Neural crest cell (in vitro differentiated cells): ENCODE measurements around the gene ZNF37A. TPM values are rescaled to one million over a fixed set of nuclear protein-coding genes. Genes with fewer than 3 reads are reported as not detected.
"Not testable (repeated sequence)": the region's sequence is repeated elsewhere in the genome, so short reads cannot be mapped to it uniquely, and the experiment has no call there.

Experiments
- DNase-seq: peaks from one replicate; pipeline ENCODE4 v3.0.0; 2021; ENCODE audit warnings: low read depth, mixed read lengths, low spot score
- H3K27ac Mint-ChIP-seq: one replicate; pipeline ENCODE4 v1.8.0; 2021; ENCODE audit warnings: mild to moderate bottlenecking, mixed read lengths; ENCODE audit not compliant: unreplicated experiment
- H3K27me3 Mint-ChIP-seq: 2 replicates; pipeline ENCODE4 v1.8.0; 2021; ENCODE audit warnings: low read depth, mild to moderate bottlenecking, mixed read lengths
- H3K36me3 Mint-ChIP-seq: 2 replicates; pipeline ENCODE4 v1.8.0; 2021; ENCODE audit warnings: low read depth, mild to moderate bottlenecking, mixed read lengths
- H3K4me1 Mint-ChIP-seq: 2 replicates; pipeline ENCODE4 v1.8.0; 2021; ENCODE audit warnings: mixed read lengths
- H3K4me3 Mint-ChIP-seq: one replicate; pipeline ENCODE4 v1.8.0; 2021; ENCODE audit warnings: mild to moderate bottlenecking, mixed read lengths
- H3K9me3 Mint-ChIP-seq: 2 replicates; pipeline ENCODE4 v1.8.0; 2021; ENCODE audit warnings: mixed read lengths
- total RNA-seq: library from RNA; stranded (reverse); gene quantifications from 2 replicates; pipeline ENCODE4 v1.2.1, GENCODE V29; 2021
- TF ChIP-seq, protein P1 (sequence below): fragments of 200-600 bp; sonication (generic); conservative IDR thresholded peaks from 2 replicates; pipeline ENCODE4 v1.5.0; 2021; ENCODE audit warnings: antibody characterized with exemption, mild to moderate bottlenecking

ZNF37A gene
- total RNA-seq, 1 donor from 2014 or later = 16.8 TPM

DNA sequence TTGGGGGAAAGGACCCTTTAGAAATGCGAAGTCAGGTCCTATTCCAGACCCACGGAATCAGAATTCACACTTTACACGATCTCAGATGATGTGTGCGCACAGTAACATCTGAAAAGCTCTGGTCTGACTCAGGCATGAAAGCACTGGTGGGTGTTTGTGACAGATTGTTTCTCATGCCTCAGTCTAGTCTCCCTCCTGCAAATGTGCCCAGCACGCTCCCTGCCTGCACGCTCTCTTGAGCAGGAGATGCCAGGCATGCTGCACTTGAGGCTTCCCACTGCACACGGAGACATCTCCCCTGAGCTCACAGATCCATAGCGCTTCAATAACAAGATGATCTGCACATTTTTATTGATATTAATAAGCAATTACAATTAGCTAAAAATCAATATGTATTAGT, 23.6 kb upstream of the ZNF37A start:
- Mint-ChIP-seq H3K27ac (no peak overlapping the region), H3K9me3 (peaks cover 20% of the 10 kb centered on the region), H3K4me3 (no peak overlapping the region), H3K27me3 (peaks cover 3% of the 10 kb centered on the region), H3K36me3 (peaks cover 6% of the 10 kb centered on the region), H3K4me1 (no peaks in the 10 kb centered on the region)
- DNase-seq = no peak
- TF ChIP-seq, protein P1, sequence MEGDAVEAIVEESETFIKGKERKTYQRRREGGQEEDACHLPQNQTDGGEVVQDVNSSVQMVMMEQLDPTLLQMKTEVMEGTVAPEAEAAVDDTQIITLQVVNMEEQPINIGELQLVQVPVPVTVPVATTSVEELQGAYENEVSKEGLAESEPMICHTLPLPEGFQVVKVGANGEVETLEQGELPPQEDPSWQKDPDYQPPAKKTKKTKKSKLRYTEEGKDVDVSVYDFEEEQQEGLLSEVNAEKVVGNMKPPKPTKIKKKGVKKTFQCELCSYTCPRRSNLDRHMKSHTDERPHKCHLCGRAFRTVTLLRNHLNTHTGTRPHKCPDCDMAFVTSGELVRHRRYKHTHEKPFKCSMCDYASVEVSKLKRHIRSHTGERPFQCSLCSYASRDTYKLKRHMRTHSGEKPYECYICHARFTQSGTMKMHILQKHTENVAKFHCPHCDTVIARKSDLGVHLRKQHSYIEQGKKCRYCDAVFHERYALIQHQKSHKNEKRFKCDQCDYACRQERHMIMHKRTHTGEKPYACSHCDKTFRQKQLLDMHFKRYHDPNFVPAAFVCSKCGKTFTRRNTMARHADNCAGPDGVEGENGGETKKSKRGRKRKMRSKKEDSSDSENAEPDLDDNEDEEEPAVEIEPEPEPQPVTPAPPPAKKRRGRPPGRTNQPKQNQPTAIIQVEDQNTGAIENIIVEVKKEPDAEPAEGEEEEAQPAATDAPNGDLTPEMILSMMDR = no peak

DNA sequence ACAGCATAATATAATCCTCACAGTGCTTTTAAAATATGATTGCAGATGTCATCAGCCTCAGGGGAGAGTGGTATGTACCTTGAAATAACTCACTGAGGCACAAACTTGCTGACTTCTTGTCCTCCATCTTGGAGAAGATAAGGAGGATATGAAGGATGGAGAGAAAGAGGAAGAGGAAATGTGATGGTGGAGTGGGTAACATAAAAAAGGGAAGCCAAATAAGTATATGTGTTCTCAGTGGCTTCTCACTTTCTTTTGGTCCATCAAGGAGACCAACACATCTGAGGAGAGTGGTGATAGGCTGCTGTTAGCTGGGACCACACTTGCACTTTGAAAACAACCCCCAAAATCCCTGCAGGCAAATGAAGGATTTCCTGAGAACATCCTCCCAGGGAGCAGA, 21.6 kb upstream of the ZNF37A start:
- Mint-ChIP-seq H3K27me3 (peaks cover 3% of the 10 kb centered on the region), H3K9me3 (peaks cover 23% of the 10 kb centered on the region)

DNA sequence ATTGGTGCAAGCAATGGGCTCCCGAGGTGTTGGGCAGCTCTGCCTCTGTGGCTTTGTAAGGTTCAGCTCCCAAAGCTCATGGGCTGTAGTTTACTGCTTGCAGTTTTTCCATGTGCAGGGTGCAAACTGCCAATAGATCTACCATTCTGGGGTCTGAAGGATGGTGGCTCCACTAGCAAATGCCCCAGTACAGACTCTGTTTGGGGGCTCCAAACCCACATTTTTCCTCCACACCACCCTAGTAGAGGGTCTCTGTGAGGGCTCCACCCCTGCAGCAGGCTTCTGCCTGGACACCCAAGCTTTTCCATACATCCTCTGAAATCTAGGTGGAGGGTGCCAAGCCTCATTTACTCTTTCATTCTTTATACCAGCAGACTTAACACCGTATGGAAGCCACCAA, 17.4 kb upstream of the ZNF37A start:
- no peak overlapping the region for H3K27ac Mint-ChIP-seq
- H3K4me3 Mint-ChIP-seq = no peak overlapping the region
- no peaks in the 10 kb centered on the region for H3K4me1 Mint-ChIP-seq
- TF ChIP-seq, protein P1 = no peak
- no peak for DNase-seq
- peaks cover 3% of the 10 kb centered on the region for H3K27me3 Mint-ChIP-seq
- H3K36me3 Mint-ChIP-seq = peaks cover 6% of the 10 kb centered on the region
- H3K9me3 Mint-ChIP-seq = peaks cover 29% of the 10 kb centered on the region

More for the DNA sequence above, 21.6 kb upstream of the ZNF37A start:
- H3K4me3 Mint-ChIP-seq = no peak overlapping the region
- TF ChIP-seq, protein P1 = no peak
- no peaks in the 10 kb centered on the region for H3K4me1 Mint-ChIP-seq
- H3K36me3 Mint-ChIP-seq = peaks cover 6% of the 10 kb centered on the region
- no peak overlapping the region for H3K27ac Mint-ChIP-seq
- no peak for DNase-seq

DNA sequence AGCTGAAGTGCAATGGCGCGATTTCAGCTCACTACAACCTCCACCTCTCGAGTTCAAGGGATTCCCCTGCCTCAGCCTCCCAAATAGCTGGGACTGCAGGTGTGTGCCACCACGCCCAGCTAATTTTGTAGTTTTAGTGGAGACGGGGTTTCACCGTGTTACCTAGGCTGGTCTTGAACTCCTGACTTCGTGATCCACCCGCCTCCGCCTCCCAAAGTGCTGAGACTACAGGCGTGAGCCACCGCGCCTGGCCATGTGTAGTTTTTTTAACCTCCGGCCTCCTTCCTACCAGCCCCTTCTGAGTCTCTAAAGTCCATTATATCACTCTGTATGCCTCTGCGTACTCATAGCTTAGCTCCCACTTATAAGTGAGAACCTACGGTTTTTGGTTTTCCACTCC, 819 bp upstream of the ZNF37A start:
- not testable (repeated sequence) for DNase-seq, H3K27me3 Mint-ChIP-seq
- Mint-ChIP-seq H3K4me1 (peaks cover 19% of the 10 kb centered on the region), H3K9me3 (peaks cover 18% of the 10 kb centered on the region), H3K4me3 (peak overlapping the region; percentile 94), H3K36me3 (peaks cover 39% of the 10 kb centered on the region), H3K27ac (peak overlapping the region; percentile 3)

DNA sequence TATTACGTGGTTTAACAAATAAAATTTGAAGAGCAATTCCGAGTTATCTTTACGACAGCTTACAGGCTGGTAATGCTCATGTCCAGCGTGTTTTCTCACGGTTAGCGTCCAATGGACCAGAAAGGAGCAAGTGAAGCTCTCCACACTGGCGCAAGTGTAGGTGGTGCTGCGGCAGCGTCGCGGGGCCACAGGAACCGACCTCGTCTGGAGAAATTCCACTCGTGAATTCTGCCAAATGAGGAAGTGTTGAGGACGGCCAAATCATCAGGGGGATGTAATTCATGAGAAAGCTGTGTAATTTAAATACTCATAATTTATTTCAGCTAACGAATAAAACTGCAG, 350 bp upstream of the ZNF37A start:
- peak overlapping the region; percentile 94 for H3K4me3 Mint-ChIP-seq
- H3K36me3 Mint-ChIP-seq = peaks cover 43% of the 10 kb centered on the region
- DNase-seq = no peak
- no peaks in the 10 kb centered on the region for H3K27me3 Mint-ChIP-seq
- H3K4me1 Mint-ChIP-seq = peaks cover 19% of the 10 kb centered on the region
- peaks cover 20% of the 10 kb centered on the region for H3K9me3 Mint-ChIP-seq
- H3K27ac Mint-ChIP-seq = no peak overlapping the region
- TF ChIP-seq, protein P1 = no peak

DNA sequence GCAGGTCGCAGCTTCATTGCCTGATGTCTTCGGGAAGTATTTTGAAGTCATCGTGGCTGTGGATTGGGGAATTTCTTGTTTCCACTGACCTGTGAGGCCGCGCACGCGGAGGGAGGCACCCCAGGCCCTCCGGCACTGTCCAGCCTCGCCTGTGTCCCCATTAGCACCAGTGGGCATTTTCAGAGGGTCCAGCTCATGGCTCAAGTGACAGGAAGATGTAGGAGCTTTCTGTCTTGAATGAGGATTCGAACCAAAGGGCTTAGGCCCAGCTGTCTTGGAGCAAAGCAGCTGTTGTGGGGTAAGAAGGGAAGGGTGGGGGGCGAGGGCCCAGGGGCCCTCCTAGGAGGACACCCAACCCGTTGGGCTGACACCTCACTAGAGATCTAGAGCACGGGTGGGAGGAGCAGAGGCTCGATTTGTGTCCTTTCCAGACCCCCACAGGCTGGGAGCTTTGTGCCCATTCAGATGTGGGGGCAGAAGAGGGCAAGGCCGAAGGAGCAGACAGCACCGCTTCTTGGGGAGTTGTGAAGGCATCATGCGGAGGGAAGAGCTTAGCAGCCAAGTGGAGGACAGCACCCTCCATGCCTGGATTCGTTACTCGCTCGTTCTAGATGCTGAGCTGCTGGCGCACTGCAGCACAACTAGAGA, 914 bp downstream of the ZNF37A start:
- no peak for DNase-seq
- TF ChIP-seq, protein P1 = no peak
- Mint-ChIP-seq H3K9me3 (peaks cover 27% of the 10 kb centered on the region), H3K4me3 (peak overlapping the region; percentile 94), H3K27me3 (no peaks in the 10 kb centered on the region), H3K27ac (peak overlapping the region; percentile 75), H3K4me1 (peaks cover 19% of the 10 kb centered on the region), H3K36me3 (peaks cover 56% of the 10 kb centered on the region)
